ENCODE data around the gene SMARCAD1.

- TF ChIP-seq POLR2AphosphoS5 (IDR thresholded peaks at IDR 0.05; ENCODE audit: low read depth, low read length) (no peak), TAF1 (IDR thresholded peaks at IDR 0.05; ENCODE audit: borderline replicate concordance, insufficient read depth, low read length) (no peak)
- TF ChIP-seq, protein P1, sequence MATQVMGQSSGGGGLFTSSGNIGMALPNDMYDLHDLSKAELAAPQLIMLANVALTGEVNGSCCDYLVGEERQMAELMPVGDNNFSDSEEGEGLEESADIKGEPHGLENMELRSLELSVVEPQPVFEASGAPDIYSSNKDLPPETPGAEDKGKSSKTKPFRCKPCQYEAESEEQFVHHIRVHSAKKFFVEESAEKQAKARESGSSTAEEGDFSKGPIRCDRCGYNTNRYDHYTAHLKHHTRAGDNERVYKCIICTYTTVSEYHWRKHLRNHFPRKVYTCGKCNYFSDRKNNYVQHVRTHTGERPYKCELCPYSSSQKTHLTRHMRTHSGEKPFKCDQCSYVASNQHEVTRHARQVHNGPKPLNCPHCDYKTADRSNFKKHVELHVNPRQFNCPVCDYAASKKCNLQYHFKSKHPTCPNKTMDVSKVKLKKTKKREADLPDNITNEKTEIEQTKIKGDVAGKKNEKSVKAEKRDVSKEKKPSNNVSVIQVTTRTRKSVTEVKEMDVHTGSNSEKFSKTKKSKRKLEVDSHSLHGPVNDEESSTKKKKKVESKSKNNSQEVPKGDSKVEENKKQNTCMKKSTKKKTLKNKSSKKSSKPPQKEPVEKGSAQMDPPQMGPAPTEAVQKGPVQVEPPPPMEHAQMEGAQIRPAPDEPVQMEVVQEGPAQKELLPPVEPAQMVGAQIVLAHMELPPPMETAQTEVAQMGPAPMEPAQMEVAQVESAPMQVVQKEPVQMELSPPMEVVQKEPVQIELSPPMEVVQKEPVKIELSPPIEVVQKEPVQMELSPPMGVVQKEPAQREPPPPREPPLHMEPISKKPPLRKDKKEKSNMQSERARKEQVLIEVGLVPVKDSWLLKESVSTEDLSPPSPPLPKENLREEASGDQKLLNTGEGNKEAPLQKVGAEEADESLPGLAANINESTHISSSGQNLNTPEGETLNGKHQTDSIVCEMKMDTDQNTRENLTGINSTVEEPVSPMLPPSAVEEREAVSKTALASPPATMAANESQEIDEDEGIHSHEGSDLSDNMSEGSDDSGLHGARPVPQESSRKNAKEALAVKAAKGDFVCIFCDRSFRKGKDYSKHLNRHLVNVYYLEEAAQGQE (IDR thresholded peaks at IDR 0.05; ENCODE audit: insufficient read depth in 1 of 2, low read depth in 2 of 2, low read length in 2 of 2): no peak
Observed at GRCh38 chr4:94262163-94263016, 54.7 kb downstream of the SMARCAD1 start.
